A172 (cell line): ENCODE results near the gene BPI. TPM values are rescaled to one million over a fixed set of nuclear protein-coding genes. Genes with fewer than 3 reads are reported as not detected.
"Not testable (repeated sequence)": the region's sequence is repeated elsewhere in the genome, so short reads cannot be mapped to it uniquely, and the experiment has no call there.

ENCODE experiments used
- DNase-seq: peaks from one replicate; pipeline ENCODE4 v3.0.0-alpha.2; 2015; ENCODE audit warnings: low spot score
- total RNA-seq: library from RNA; depleted of rRNA; stranded (reverse); fragments of >200 nt; shearing (Covaris generic); gene quantifications from 2 replicates; pipeline ENCODE4 v1.2.3, GENCODE V29; 2014; rRNA removed

Gene BPI
- total RNA-seq: not detected in 2 replicates

GRCh38 chr20:38303908-38304379 lies at the start of gene BPI:
Gene BPI, plus strand, starts transcription at chr20:38304156. Its CDS starts 68 bp downstream, at chr20:38304224.
- DNase-seq: peak; percentile 38

GRCh38 chr20:38254621-38255020 lies 49.3 kb upstream of the BPI start:
- not testable (repeated sequence) for DNase-seq

- DNase-seq: no peak
These were observed 48.6 kb upstream of the BPI start for GRCh38 chr20:38255393-38255792.

GRCh38 chr20:38256021-38256420 lies 47.9 kb upstream of the BPI start:
- DNase-seq: no peak

- no peak for DNase-seq
These were observed 47.0 kb upstream of the BPI start for GRCh38 chr20:38256966-38257365.

DNA sequence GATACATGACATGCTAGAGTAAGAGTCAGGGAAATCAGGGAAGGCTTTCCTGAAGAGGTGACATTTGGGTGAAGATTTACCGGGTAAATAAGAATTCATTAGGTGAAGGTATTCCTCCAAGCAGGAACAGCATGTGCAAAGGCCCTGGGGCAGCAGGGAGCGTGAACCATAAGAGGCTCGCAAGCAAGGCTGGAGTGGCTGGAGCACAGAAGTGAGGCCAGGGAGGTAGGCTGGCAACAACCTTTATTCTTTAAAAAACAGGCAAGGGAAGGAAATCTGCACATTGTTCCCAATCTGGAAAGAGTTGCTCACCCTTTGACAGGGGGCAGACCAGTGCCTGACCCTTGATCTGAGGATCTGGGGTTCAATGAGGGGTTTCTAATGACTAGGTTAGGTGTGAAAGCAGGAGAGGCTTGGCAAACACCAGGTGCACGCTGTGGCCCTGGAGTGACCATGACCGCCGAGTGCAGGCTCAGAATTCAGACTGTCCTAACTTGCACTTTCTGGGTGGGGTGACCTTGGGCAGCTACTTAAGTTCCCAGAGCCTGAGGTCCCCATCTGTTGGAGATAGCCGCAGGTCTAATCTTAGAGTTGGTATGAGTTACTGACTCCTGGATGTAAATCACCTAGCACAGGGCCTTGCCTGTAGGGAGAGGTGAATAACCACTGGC lies 45.3 kb upstream of the BPI start:
- DNase-seq: no peak

GRCh38 chr20:38260025-38260377 lies 44.0 kb upstream of the BPI start:
- no peak for DNase-seq

- DNase-seq: no peak
These were observed 43.4 kb upstream of the BPI start, which contains the start of gene KIAA1755 for GRCh38 chr20:38260378-38261053. Gene KIAA1755, minus strand, starts transcription at chr20:38260735. Its CDS starts 235 bp downstream, at chr20:38260500.

DNA sequence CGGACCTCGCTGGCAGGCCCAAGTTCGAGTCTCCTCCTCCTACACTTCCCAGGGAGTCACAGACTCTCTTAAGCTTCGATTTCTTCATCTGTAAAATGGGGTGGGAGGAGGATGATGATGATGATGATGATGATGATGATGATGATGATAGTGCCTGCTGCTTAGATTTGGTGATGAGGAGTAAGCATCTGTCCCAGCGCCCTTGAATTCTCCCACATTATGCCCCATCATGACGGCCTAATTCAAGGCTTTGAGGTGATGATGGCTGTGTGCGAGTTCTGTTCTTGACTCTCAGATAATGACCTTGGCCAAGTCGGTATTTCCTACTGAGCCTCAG lies 42.9 kb upstream of the BPI start:
- no peak for DNase-seq

GRCh38 chr20:38262931-38263330 lies 41.0 kb upstream of the BPI start:
- DNase-seq: no peak

GRCh38 chr20:38266426-38266825 lies 37.5 kb upstream of the BPI start:
- DNase-seq: no peak

- DNase-seq: no peak
These were observed 36.7 kb upstream of the BPI start for GRCh38 chr20:38267296-38267695.

DNA sequence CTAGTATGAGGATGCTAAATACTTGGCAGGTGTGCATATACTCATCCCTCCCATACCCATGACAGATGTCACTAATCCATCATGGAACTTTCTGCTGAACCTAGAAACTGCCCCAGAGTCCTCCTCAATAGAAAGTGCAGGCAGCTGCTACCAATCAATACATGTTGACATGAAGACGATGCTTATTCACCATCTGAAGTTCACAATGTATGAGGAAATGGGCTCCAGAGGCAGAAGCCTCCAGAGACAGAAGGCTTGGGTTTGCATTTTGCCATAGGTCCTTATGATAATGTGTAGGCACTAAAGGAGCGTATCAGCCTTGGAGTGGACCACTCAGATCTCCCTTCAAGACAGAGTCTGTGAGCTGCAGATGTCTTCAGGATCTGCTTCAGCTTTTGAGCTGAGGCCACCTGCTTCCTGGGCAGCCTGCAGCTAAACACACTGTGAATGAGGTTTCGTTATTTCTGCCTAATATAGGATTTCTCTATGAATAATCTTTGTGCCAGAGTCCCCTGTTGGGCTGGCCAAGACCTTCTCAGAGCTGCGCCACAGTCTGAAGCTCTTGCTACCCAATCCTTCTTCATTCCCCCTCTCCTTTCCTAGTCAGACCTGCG lies 35.9 kb upstream of the BPI start:
- DNase-seq: no peak

DNA sequence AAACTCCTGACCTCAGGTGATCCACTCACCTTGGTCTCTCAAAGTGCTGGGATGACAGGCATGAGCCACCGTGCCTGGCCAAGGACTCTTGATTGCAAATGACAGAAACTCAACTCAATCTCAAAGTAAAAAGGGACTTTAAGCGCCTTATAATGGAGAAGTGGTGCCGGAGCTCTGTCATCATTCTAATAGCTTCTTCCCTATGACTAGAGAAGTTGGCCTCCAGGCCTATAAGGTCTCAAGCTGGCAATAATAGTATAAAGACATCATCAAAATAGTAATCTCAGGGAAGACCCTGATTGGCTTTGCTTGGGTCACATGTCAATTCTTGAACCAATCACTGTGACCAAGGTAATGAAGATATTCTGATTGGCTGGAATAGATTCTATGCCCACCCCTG lies 34.9 kb upstream of the BPI start:
- no peak for DNase-seq

DNA sequence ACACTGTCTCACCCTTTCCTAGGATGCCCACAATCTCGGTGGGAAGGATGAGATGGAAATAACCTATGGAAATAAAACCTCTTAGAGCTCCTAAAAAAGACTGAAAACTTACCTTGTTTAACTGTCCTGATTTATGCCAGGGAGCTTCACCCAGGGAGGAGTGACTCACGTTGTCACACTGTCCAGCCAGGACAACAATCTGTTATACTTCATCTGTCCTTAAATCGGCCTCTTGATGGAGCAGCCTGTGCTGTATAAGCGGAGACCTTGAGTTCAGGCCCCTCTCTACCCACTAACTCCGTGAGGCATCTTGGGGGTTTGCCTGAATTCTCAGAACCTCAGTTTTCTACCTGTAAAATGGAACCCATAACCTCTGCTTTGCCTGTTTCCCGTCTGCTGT lies 34.2 kb upstream of the BPI start:
- no peak for DNase-seq

DNA sequence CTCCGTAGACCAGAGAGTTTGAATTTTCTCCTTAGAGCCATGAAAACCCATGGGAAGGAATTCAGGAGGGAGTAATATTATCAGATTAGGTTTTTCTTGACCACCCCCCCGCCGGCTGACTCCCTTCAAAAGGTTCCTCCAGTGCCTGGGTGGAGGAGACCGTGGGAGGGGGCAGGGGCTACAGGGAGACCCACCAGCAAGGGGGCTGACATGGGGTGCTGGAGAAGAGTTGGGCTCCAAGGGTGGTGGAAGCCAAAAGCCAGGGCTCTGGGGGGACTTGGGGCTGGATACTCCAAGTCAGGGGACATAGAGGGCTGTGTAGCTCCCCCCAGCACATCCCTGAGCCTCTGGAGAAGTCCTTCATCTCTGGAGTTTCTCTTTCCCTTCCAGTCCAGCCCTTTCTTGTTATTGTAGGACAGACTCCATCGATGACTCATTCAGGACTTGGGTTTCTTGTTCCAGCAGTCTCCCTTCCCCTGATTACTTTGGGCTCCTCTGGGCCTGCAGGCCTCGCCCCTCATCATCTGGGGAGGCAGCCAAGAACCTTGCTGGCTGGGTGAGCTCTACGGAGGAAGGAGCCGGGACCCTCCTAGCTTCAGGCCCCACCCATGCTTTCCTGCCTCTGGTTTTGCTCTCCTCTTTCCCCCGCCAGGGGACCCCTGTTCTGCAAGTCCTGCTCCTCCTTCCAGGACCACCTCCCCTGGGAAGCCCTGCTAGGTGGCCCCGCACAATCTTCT lies 32.9 kb upstream of the BPI start:
- DNase-seq: peak; percentile 92

GRCh38 chr20:38271608-38272120 lies 32.3 kb upstream of the BPI start:
- DNase-seq: no peak

GRCh38 chr20:38272398-38272797 lies 31.6 kb upstream of the BPI start:
- peak; percentile 51 for DNase-seq

DNA sequence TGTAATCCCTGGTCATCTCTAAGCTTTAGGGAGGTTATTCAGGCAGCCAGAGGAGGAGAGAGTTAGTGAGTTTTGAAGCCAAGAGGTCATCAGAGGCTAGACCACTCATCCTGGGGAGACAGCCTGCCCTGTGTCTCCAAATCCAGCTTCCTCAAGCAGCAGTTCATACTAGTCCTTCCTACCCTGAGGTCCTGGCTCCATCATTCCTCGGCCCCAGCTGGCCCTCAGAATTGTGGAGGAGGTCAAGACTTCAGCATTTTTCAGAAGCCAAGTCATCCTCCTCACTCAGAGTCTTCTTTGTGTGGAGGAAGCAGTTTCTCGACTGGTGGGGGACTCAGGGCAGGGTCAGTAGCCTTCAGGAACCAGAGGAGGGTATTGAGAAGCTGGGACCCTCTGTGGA lies 31.0 kb upstream of the BPI start:
- DNase-seq: no peak

DNA sequence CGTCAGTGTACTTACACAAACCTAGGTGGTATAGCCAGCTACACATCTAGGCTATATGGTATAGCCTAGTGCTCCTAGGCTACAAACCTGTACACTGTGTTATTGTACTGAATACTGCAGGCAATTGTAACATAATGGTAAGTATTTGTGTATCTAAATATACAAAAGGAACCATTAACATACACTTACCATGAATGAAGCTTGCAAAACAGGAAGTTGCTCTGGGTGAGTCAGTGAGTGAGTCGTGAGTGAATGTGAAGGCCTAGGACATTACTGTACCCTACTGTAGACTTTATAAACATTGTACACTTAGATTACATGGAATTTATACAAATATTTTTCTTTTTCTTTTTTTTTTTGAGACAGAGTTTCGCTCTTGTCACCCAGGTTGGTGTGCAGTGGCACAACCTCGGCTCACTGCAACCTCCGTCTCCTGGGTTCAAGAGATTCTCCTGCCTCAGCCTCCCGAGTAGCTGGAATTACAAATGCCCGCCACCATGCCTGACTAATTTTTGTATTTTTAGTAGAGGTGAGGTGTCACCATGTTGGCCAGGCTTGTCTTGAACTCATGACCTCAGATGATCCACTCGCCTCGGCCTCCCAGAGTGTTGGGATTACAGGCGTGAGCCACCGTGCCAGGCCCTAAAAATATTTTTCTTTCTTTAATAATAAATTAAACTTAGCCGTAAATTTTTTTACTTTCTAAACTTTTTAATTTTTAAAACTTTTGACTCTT lies 28.0 kb upstream of the BPI start:
- DNase-seq: peak; percentile 84

GRCh38 chr20:38277285-38277684 lies 26.7 kb upstream of the BPI start:
- no peak for DNase-seq
